Left lung (tissue), 10 donors: Measurements from ENCODE around the gene LEMD1. TPM values are rescaled to one million over a fixed set of nuclear protein-coding genes. Genes with fewer than 3 reads are reported as not detected.

Source experiments
- ATAC-seq: fragments of 200-7000 bp; cut with Tn5 transposase; one replicate; pipeline ENCODE4 v1.9.1; 2020; ENCODE audit warnings: moderate library complexity
- DNase-seq, 4 donors: peaks; one replicate each; pipeline ENCODE4 v3.0.0-alpha.2; 2013 to 2020
- H3K27ac ChIP-seq, 2 donors: fragments of 200-600 bp; sonication (generic) in 1 of 2; one replicate each; pipeline versions ENCODE4 v1.5.0 to v1.8.0; 2020 to 2021
- H3K27me3 ChIP-seq, 2 donors: fragments of 200-600 bp; sonication (generic) in 1 of 2; one replicate each; pipeline versions ENCODE4 v1.5.0 to v1.8.0; 2020 to 2021
- H3K36me3 ChIP-seq, 2 donors: fragments of 200-600 bp; sonication (generic) in 1 of 2; one replicate each; pipeline versions ENCODE4 v1.5.0 to v1.8.0; 2020 to 2021
- H3K4me1 ChIP-seq, 2 donors: fragments of 200-600 bp; one replicate each; pipeline ENCODE4 v1.8.0; 2021
- H3K4me3 ChIP-seq, 2 donors: fragments of 200-600 bp; sonication (generic) in 1 of 2; one replicate each; pipeline versions ENCODE4 v1.5.0 to v1.8.0; 2020 to 2021; ENCODE audit warnings: mild to moderate bottlenecking in 1 of 2
- H3K9me3 ChIP-seq, 2 donors: fragments of 200-600 bp; sonication (generic) in 1 of 2; one replicate each; pipeline versions ENCODE4 v1.5.0 to v1.8.0; 2020 to 2021
- intact Hi-C, 2 donors: fragments of 100-400 bp; cut with DNase I; formaldehyde crosslinking; loops; one replicate each; pipeline versions ENCODE4 v1.11.2 to v1.14.2; 2022
- polyA plus RNA-seq, 6 donors: library from polyadenylated mRNA; unstranded; fragments of 120-200 nt; gene quantifications; one replicate each; pipeline ENCODE4 v1.2.1, GENCODE V29; 2013; ENCODE audit not compliant: insufficient read length in 6 of 6
- total RNA-seq, 2 donors: library from RNA; stranded (reverse); fragmentation: NEBNext Ultra II Directional; extraction: Animal tissue kit (Norgen Biotek cat#: 25700); gene quantifications; one replicate each; pipeline ENCODE4 v1.2.1, GENCODE V29; 2021
- TF ChIP-seq, protein P1 (sequence below), 2 donors: fragments of 200-600 bp; sonication (generic) in 1 of 2; IDR thresholded peaks; one replicate each; pipeline versions ENCODE4 v1.5.0 to v1.8.0; 2021; ENCODE audit warnings: antibody characterized with exemption in 2 of 2
- donor health status: DM: no; HTN: yes; CAD: no.
- donor health status: DM: no; HTN: no; CAD: no.

Gene LEMD1
- total and polyA plus RNA-seq, 8 donors: 2.1 to 4.4 (median 3.5) TPM

DNA sequence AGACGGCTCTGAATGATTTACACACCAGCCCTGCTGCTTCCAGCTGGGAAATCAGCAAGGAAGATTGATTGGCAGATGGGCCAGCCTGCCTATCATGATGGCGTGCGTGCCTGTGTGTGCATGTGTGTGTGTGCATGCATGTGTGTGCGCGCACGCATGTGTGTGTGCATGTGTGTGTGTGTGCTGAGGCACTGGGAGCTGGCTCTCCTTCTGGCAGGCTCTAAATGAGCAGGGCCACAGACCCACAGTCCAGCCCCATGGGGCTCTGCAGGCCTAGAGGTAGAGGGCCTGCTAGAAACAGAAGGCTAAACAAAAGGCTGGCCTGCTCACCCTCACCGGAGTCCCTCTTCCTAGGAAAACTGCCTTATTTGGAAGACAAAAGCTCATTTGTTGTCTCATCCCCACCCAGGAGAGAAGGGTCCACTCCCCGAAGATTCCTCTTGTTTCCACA lies 71.1 kb downstream of the LEMD1 start:
- Histone ChIP-seq H3K4me1 (peaks cover 0 to 6% of the 10 kb centered on the region in 2 donors), H3K27ac (no peak overlapping the region), H3K9me3 (no peaks in the 10 kb centered on the region), H3K36me3 (no peaks in the 10 kb centered on the region), H3K27me3 (peaks cover 0 to 13% of the 10 kb centered on the region in 2 donors), H3K4me3 (no peak overlapping the region)
- DNase-seq: no peak
- ATAC-seq: no peak
- intact Hi-C loops: loop anchor here in 1 of 2 donors (10.0 kb wide), 1 partner anchor 134 kb away; no protein-coding TSS in a partner anchor
- TF ChIP-seq, protein P1, sequence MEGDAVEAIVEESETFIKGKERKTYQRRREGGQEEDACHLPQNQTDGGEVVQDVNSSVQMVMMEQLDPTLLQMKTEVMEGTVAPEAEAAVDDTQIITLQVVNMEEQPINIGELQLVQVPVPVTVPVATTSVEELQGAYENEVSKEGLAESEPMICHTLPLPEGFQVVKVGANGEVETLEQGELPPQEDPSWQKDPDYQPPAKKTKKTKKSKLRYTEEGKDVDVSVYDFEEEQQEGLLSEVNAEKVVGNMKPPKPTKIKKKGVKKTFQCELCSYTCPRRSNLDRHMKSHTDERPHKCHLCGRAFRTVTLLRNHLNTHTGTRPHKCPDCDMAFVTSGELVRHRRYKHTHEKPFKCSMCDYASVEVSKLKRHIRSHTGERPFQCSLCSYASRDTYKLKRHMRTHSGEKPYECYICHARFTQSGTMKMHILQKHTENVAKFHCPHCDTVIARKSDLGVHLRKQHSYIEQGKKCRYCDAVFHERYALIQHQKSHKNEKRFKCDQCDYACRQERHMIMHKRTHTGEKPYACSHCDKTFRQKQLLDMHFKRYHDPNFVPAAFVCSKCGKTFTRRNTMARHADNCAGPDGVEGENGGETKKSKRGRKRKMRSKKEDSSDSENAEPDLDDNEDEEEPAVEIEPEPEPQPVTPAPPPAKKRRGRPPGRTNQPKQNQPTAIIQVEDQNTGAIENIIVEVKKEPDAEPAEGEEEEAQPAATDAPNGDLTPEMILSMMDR (IDR thresholded peaks at IDR 0.05): no peak

DNA sequence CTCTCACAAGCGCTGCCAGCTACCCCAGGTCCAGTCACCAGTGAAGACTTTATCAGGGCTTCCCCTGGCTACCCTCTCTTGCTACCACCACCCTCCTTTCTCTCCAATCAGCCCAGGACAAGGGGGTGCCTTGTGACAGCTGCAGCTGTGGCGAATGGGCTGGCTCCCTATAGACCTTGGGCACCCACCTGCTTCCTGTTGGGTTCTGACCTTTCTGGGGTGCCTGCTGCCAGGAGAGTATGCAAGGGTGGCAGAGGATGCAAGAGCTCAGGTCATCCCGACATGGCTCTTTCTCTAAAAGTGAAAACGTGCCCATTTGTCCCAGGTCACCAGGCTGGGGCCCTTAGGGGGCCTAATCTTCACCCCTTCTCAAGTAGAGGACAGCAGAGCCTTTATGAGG lies 71.7 kb downstream of the LEMD1 start:
- intact Hi-C loops: loop anchor here in 1 of 2 donors (10.0 kb wide), 1 partner anchor 135 kb away; no protein-coding TSS in a partner anchor
- Histone ChIP-seq H3K27me3 (peaks cover 5 to 19% of the 10 kb centered on the region in 2 donors), H3K36me3 (no peaks in the 10 kb centered on the region), H3K4me1 (peaks cover 0 to 6% of the 10 kb centered on the region in 2 donors), H3K4me3 (no peak overlapping the region), H3K9me3 (no peaks in the 10 kb centered on the region), H3K27ac (no peak overlapping the region)
- ATAC-seq (no peak), DNase-seq (no peak)
- TF ChIP-seq, protein P1 (IDR thresholded peaks at IDR 0.05): no peak

DNA sequence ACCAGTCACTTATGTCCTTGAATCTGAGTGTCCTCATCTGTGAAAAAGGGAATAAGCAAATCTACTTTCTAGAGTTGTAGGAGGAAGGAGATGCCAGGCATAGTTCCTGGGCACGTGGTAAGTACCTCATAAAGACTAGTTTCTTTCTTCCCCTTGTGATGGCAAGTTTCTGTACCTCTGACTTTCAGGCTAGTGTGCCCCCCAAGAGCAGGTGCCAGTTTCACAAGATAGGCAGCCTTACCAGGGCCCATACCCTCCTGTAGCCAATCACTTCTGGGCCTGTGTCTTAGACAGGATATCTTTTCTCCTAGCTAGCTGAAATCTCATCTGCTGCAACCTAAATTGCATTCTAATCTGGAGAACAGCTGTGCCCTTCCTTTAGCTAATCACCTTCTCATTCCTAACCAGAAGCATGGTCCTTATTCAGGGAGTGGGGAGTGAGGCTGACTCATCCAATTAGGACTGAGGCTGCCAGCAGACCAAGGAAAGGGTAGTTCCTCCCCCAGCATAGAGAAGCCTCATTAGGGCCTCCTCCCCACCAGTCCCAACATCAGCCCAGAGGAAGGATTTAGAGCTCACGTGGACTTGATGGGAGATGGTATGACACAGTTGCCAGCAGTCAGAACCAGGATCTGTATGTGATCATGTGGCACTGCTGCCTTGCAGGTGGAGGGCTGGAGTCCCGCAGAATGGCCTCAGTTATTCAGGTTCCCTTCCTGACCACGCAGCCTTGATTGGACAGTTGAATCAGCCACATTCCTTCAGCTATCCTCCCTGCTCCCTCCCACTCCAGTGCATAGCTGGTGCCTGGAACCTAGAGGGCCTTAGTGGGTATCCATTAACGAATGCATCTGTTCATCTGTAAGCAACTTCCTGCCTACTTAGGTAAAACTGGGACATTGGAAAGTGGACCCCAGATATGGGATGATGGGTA lies 73.0 kb downstream of the LEMD1 start:
- H3K9me3 ChIP-seq: no peaks in the 10 kb centered on the region
- no peak overlapping the region for H3K4me3 ChIP-seq
- no peak overlapping the region for H3K27ac ChIP-seq
- DNase-seq (no peak), ATAC-seq (no peak)
- no peaks in the 10 kb centered on the region for H3K36me3 ChIP-seq
- peaks cover 6 to 7% of the 10 kb centered on the region in 2 donors for H3K4me1 ChIP-seq
- intact Hi-C loops: no loop called here
- peaks cover 19 to 32% of the 10 kb centered on the region in 2 donors for H3K27me3 ChIP-seq
- TF ChIP-seq, protein P1 (IDR thresholded peaks at IDR 0.05): no peak

DNA sequence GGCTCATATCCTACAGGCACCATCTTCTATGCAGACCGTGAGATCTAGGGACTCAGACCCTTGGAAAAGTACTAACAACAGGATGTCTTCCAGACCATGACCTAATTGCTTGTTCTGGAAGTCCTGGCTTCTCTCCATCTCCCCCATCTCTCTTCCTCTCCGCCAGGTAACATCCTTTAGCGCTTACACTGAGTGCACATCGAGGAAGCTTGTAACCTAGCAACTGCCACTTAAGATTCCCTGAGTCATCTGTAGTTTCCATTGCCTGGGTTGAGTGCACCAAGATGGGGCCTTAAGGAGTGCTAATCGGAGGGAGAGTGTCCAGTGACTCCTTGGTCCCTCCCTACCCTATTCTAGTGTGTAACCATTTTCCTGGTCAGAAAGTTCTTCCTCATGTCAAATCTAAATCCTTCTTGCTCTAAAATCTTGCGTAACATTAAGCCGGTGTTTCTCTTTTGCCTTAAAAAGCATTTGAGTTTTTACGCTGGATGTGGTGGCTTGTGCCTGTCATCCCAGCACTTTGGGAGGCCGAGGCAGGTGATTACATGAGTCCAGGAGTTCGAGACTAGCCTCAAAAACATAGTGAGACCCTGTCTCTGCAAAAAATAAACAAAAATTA lies 74.8 kb downstream of the LEMD1 start:
- Histone ChIP-seq H3K36me3 (no peaks in the 10 kb centered on the region), H3K27me3 (peaks cover 28 to 49% of the 10 kb centered on the region in 2 donors), H3K27ac (no peak overlapping the region), H3K4me3 (no peak overlapping the region), H3K4me1 (peaks cover 9 to 12% of the 10 kb centered on the region in 2 donors), H3K9me3 (no peaks in the 10 kb centered on the region)
- ATAC-seq: peak; percentile 63
- no peak for DNase-seq
- intact Hi-C loops: no loop called here
- TF ChIP-seq, protein P1 (IDR thresholded peaks at IDR 0.05): no peak

DNA sequence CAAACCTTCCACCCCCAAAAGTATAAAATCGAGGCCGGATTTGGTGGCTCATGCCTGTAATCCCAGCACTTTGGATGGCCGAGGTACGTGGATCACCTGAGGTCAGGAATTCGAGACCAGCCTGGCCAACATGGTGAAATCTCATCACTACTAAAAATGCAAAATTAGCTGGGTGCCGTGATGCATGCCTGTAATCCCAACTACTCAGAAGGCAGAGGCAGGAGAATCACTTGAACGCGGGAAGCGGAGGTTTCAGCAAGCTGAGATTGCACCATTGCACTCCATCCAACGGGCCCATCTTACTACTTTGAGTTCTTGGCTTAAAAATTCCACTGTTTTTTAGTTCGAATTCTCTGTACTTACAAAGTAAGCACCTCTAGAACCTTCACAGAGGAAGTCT lies 76.1 kb downstream of the LEMD1 start:
- DNase-seq (no peak), ATAC-seq (no peak)
- Histone ChIP-seq H3K27ac (no peak overlapping the region), H3K36me3 (no peaks in the 10 kb centered on the region), H3K4me1 (peaks cover 9 to 12% of the 10 kb centered on the region in 2 donors), H3K4me3 (no peak overlapping the region), H3K27me3 (peaks cover 28 to 52% of the 10 kb centered on the region in 2 donors), H3K9me3 (no peaks in the 10 kb centered on the region)
- TF ChIP-seq, protein P1 (IDR thresholded peaks at IDR 0.05): no peak
- intact Hi-C loops: no loop called here
